Left renal cortex interstitium (tissue), 4 donors: ENCODE measurements around the gene SH3GL2. TPM values are rescaled to one million over a fixed set of nuclear protein-coding genes. Genes with fewer than 3 reads are reported as not detected.
"Not testable (repeated sequence)": the region's sequence is repeated elsewhere in the genome, so short reads cannot be mapped to it uniquely, and the experiment has no call there.

Experiments
- DNase-seq, 4 donors: peaks; one replicate each; pipeline ENCODE4 v3.0.0-alpha.2; 2013; ENCODE audit warnings: low read depth in 4 of 4, low spot score in 2 of 4, missing footprints in 1 of 4
- polyA plus RNA-seq, 4 donors: library from polyadenylated mRNA; unstranded; fragments of 120-200 nt; gene quantifications; one replicate each; pipeline ENCODE4 v1.2.1, GENCODE V29; 2013; ENCODE audit not compliant: insufficient read length in 4 of 4

Gene SH3GL2
- polyA plus RNA-seq, 4 donors = 4.0 to 6.3 (median 4.3) TPM

DNA sequence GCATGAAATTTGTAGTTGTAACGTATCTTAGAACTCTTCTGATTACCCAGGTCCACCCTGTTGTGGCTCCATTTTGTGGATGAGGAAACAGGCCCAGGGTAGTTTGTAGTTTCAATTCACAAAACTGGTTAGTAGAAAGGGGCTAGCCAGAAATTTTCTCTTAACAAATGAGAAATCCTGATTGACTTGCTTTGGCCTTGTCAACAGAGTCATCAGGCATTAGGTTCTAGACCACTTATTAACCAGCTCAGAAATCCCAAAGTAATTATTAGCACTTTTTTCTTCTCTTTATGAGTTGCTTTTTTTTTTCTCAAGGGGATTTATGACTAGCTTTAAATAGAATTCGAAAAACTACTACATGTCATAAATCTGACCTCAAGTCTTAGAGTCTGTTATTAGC, 160.2 kb downstream of the SH3GL2 start:
- DNase-seq = no peak

DNA sequence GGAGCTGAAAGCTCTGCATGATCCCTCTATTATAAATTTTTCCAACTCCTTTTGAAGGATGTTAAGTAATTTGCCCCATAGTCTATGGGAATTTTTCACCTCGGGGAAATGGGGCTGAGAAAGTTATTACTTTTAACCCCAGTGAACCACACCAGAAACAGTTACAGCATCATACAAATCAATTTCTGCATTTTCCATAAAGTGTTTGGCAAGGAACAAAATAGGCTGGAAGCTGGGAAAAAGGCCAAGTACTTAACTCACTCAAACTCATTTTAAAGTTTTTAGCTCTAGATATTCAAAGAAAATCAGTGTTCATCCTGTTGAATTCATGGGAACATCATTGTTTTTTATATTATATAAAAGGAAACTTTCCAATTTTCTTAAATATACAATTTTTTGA, 160.9 kb downstream of the SH3GL2 start:
- no peak for DNase-seq

DNA sequence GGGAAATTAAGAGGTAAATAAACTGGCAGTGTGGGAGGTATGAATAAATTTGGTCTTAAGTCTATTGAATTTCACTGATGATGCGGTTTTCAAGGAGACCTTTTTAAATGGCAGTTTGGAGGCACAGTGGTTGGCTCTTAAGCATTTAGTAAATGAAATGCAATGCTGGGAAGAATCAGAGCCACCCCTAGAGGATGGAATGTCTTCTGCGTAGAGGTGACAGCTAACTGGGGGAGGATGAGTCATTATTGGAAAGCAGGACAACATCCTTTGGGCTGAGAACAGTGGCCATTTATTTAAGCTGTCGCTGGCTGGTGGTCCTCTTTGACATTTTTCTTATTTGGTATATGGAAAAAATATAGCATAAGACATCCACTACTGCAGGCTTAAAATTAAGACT, 163.2 kb downstream of the SH3GL2 start:
- DNase-seq = no peak

DNA sequence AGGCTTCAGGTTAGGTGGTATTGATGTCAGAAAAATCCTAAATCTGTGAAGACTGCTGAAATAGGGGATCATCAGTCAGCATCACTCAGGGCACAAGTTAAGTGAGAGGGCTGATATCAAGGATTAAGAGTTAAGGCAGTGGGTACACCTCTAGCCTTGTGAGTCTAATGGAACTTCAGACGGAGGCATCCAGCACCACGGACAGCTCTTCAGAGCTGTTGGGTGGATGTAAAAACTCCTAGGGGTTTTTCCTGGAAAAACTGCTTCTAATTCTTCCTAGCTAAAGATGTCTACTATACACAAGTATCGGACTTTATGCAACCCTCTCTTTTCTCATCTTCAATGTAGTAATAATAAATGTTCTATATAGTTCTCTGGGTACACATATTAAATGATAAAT, 165.9 kb downstream of the SH3GL2 start:
- DNase-seq = peak in 3 of 4 donors; percentile 14 to 38 (median 26)

DNA sequence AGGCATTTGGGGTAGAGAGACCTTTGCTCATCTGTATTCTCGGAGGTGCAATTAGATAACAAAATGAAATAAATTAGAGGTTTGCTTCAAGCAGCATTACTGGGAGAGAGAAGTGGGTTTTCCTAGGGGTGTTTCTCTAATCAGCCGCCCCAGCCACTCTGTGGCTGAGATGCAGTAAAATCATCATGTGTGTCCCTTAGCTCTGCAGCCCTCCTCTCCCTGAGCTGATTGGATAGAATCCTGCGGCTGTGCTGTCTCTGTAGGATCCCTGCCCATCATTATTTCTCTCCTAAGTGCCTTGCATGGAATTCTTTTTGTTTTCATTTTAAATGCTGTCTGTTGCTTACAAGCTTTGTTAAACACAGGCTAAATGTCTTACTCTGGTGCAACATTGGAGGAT, 171.4 kb downstream of the SH3GL2 start:
- no peak for DNase-seq

DNA sequence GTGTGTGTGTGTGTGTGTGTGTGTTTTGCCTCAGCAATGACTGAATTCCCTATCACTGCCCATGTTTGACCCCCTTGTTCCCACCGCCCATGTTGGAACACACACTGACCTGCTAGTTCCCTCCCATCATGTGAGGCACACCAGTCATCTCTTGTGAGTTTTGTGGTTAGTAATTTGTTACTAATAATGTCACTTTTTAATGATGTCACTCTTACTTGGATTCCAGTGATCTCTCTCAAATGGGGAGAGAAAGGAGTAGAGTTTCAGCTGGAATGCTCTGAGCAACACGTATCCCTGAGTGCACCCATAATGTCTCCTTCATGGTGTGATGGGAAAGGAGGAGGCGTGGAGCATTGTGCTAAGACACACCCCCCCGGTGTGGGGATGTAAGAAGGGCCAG, 172.6 kb downstream of the SH3GL2 start:
- no peak for DNase-seq

DNA sequence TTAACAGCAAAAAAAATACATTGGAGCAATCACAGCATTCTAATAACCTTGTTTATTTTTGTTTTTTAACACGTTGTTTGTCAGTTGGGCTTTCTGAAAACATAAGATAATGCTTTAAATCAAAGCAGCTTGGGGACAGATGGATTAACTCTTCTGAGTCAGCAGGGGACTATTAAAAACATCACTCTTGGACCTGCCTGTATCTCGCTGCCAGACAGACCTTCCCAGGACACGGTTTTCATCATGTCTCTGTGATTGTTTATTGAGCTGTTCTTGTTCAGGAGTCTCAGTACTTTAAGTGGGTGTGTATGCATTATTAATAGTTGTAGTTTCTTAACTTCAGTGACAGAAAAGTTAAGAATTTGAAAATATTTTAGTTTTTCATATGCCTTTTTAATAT, 173.2 kb downstream of the SH3GL2 start:
- DNase-seq = no peak

DNA sequence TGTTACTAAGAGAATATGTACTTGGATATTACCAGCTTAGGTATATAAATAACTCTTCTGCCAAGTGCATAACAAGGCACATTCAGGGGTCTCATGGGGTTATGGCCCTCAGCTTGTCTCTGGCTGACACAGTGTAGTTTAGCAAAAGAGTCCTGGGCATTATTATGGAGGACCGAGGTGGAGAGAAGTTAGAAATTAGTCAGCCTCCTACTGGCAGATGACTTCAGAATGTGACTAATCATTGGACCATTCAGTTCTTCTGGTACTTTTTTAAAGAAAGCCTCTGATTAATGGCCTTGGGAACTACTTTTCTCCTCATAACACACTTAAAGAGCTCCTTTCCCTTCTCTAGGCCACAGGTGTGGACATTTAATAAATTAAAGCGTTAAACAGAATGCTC, 178.9 kb downstream of the SH3GL2 start:
- DNase-seq = no peak

DNA sequence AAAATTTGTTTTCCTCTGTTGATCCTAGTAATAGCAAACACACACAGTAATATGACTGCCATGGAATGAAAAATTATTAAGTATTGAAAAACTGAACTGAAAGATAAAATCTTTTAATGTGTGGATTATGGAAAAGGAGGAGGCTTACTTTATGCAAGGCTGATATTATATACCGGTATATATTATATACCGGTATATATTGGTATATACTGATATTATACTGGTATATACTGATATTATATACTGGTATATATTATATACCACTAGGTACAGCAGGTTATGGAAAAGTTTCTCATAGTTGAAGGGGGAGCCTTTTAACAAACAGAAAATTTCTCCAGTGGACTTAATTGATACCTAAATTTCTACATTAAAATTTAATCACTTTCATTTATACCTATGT, 181.4 kb downstream of the SH3GL2 start:
- DNase-seq = no peak

DNA sequence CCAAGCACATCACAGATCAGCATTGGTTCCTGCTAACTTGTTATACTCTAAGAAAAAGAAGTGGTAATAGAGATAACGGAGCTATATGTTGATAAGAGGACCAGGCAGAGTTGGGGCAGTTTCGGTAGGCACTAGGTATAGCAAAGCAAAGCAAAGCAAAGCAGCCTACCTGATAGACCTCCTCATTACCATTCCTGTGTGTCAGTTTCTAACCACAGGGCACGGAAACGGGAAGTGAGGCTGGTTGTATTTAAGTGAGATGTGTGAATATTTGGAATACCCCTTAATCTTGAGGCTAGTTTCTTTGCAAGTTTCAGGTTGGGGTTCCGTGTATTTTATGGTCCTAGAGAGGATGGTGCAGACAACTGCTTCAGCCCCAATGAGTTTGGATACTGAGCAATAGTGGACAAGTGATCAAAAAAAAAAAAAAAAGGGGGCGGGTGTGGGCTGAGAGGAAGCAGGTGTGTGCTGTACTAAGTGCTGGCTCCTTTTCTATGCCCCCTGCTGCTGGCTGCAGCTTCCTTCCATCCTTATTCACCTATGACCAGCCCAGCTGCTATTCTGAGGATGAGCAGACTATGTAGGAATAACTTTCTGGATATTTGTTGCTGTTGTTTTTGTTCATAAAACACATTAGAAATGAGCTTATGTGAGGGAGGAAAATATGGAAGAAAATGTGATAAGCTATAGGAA, 183.3 kb downstream of the SH3GL2 start:
- DNase-seq = no peak

DNA sequence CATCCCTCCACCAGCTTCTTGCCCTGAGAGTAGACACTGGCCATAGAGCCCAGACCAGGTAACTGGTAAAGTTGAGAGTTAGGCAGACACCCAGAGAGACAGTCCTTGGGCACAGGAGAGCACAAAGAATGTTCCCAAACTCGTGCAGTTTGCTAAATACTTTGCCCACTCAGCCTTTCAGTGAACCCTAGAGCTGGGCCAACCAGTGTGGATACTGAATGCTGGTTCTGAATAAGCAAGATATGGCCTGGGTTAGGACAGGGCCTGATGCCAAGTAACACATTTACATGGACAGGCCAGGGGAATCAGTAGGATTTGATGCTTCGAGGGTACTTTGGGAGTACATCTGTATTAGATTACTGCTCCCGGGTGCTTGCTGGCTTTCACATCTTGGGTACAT, 185.4 kb downstream of the SH3GL2 start:
- DNase-seq = no peak

DNA sequence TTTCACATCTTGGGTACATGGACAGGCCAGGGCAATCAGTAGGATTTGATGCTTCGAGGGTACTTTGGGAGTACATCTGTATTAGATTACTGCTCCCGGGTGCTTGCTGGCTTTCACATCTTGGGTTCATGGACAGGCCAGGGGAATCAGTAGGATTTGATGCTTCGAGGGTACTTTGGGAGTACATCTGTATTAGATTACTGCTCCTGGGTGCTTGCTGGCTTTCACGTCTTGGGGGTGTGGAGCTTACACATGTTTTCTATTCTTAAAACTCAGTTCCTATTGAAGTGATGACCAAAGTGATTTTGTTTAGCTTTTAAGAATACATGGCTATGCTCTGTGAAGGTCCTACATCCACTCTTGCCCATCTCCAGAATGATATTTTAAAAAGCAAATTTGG, 186.3 kb downstream of the SH3GL2 start:
- not testable (repeated sequence) for DNase-seq

DNA sequence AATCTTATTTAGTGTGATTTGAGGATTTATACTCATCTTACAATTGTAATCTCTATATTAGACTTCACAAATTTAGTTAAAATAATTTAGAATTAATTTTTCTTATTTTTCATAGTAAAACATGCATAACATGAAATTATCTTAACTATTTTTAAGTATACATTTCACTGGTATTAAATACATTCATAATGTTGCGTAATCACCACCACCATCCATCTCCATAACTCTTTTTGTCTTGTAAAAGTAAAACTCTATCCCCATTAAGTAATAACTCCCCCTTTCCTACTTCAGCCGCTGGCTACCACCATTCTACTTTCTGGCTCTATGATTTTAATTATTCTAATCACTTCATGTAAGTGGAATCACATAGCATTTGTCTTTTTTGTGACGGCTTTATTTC, 193.4 kb downstream of the SH3GL2 start:
- no peak for DNase-seq

DNA sequence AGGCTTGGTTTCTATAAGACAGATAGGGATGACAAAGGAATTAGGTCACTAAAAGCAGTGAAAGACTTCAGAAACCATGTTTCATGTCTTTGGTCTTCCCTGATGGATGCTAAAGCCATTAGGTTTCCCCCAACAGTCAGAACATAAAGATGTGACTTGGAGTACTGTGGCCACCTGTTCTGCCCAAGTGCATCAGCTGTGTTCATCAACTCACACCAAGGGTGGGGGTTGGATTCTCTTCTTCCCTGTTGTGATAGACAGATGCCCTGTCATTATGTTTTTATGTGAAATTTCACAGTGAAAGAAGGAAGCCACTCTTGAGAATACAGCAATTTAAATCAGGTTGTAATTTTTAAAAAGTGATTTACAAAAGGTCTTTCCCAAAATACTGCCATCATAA, 196.8 kb downstream of the SH3GL2 start:
- DNase-seq = no peak

DNA sequence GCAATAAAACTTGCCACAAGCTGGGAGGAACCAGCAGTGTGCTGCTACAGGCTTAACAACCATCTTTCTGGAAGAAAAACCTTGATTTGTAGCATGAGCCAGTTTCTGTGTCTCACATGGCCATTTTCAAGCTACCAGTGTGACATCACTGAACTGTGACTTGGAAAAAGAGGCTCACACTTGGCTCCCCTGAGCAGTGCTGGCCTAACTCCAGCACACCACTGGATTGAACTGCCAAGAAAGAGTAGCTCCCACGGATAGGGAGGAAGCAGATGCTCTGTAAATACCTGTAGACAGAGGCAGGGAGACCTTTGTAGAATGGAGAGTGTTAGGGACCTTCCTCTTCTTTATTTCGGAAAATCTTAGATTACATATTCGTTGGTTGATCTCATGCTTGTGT, 197.9 kb downstream of the SH3GL2 start:
- DNase-seq = no peak

DNA sequence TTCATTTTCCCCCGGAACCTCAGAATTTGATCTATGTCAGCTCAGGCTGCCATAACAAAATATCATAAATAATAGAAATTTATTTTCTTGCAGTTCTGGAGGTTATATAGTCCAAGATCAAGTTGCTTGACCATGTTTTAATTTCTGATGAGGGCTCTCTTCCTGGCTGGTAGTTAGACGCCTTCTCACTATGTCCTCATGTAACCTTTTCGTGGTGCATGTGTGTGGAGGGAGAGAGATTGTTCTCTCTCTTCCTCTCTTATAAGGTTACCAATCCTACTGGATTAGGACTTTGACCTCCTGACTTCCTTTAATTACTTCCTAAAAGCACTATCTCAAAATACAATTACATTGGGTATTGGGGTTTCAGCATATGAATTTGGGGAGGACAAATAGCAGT, 198.6 kb downstream of the SH3GL2 start:
- no peak for DNase-seq

DNA sequence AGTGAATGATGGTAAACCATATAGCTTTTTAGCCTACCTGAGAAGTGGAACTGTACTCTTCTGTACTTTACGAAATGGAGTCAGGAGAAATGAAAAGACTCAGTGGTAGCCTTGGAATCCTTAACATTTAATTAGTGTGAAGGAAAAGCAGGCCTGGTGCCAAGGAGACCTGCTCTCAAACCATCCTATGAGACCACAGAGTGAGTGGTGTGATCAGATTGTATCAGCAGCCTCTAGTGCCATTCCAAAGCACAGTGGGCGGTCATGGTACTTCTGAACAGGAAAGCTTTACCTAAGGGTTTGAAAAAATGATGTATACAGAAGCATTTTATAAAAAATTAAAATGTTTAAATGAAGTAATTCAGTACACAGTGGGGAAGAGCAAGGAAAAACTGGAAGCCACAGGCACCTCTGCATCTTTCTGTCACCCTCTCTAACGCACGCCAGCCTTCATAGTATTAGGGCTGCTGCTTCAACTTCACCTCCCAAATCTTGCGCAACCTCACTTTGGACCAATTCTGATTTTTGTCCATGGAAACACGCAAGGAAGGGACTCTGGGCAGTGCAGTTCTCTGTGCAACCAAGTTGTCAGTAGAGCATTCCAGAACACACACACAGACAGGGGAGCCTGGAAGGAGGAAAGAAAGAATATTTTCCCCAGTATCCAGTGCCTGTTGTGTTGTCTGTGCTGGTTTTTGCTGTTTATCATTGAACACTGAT, 203.7 kb downstream of the SH3GL2 start:
- DNase-seq = no peak

DNA sequence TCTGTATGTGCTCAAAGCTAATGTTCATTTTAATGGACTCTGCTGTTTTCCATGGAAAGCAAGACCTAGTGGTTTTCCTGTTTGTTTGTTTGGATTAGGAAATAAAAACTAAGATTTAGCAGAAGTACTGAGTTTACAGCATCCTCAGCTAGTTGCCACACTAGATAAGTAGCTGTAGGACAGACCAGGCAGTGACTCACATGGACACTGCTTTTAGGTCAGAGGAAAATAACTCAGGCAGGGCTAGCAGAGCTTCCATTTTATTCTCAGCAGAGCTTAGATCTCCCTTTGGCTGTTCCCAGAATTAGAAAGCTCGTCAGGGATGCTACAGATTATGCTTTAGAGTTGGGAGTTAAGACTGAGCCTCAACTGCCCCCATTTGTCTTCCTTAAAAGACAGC, 204.4 kb downstream of the SH3GL2 start:
- no peak for DNase-seq

DNA sequence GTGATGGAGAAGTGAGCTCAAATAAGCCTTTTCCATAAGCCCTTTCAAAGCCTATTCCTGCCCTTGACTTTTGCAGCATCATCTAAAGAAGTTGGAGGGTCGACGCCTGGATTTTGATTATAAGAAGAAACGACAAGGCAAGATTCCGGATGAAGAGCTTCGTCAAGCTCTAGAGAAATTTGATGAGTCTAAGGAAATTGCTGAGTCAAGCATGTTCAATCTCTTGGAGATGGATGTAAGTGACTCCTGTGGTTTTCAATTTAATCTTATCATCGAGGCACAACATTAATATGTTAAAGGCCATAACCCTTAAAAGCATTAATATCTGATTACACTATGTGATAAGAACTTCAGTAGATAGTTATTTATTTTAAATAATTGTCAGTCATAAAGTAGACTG, 210.4 kb downstream of the SH3GL2 start:
- no peak for DNase-seq

DNA sequence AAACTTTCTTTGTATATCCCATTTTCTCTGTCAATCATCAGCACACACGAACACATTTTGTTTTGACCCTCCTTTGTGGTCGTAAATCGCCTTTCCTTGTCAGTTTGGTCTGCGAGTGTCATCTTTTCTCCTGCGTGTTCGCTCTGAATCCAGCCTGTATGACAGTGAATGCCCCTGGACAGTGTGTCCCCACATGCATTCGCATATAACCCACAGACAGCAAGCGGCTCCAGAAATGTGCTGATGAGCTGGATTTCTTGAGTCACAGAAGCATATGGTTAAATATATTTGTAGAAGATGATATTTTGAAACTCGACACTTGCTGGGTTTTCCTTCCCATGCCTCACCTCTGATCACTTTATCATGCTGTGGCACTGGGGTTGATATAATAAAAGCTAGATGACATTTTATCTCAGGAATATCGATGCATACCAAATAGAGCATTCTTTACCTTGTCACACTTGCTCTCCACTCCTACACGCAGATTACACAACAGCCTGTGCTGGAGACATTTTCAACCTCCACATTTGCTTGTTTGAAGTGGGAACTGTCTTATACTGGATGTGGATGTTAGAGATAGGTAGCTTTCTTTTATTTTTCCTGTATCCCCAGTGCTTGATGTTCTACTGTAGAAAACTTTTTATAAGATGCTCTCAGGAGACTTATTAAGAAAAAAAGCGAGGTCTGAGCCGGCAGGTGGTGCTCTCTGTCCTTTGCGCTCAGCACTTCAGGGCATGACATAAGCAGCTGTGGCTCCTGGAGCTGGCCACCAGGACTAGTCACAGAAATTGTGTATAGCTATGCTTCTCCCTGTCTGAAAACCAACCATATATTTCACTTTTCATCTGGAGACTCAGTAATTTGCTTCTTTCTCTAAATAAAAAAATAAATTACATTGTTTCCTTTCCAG, 215.1 kb downstream of the SH3GL2 start:
- no peak for DNase-seq

DNA sequence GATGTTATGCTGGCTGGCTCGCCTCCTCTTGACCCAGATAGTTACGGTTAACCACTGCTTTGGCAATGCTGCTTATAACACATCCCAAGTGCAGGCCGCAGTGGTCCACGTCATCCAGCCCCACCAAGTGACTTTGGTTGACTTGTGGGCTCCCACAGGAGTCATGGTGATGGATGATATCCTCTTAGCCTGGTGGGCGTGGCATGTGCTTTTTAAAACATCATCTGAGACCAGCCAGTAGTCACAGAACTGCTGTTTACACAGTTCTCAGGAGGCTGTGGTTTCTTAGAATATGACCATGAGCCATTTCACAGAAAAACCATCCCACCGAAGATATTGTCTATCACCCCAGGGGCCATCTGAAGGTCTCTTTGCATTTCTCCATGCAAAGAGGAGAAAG, 216.9 kb downstream of the SH3GL2 start:
- DNase-seq = no peak
